GM23338 (cell line): ENCODE results near the gene ZDHHC6. TPM values are rescaled to one million over a fixed set of nuclear protein-coding genes. Genes with fewer than 3 reads are reported as not detected.

Experiments
- ATAC-seq: fragments of 200-7000 bp; cut with Tn5 transposase; 3 replicates; pipeline ENCODE4 v1.9.1; 2020
- DNase-seq: peaks from one replicate; pipeline ENCODE4 v3.0.0-alpha.2; 2015; ENCODE audit warnings: low spot score
- H2AFZ ChIP-seq: fragments of 200-600 bp; sonication (generic); 2 replicates; pipeline ENCODE4 v1.8.0; 2016; ENCODE audit warnings: antibody characterized with exemption, mild to moderate bottlenecking, moderate library complexity
- H3F3A ChIP-seq: fragments of 200-600 bp; sonication (generic); replicated peaks from 2 replicates; pipeline ENCODE4 v1.8.0; 2017; ENCODE audit warnings: antibody characterized with exemption, mixed run types, low read depth
- H3K27ac ChIP-seq: fragments of 200-600 bp; sonication (generic); 2 replicates; pipeline ENCODE4 v1.6.1; 2016; ENCODE audit warnings: low read depth
- H3K27me3 ChIP-seq: fragments of 200-600 bp; sonication (generic); 2 replicates; pipeline ENCODE4 v1.8.0; 2016; ENCODE audit warnings: mild to moderate bottlenecking, mixed run types, moderate library complexity; ENCODE audit not compliant: insufficient read depth
- H3K36me3 ChIP-seq: fragments of 200-600 bp; sonication (generic); 2 replicates; pipeline ENCODE4 v1.8.0; 2016; ENCODE audit warnings: mild to moderate bottlenecking; ENCODE audit not compliant: insufficient read depth
- H3K4me1 ChIP-seq: fragments of 200-600 bp; sonication (generic); 2 replicates; pipeline ENCODE4 v1.8.0; 2016; ENCODE audit warnings: mild to moderate bottlenecking, moderate library complexity; ENCODE audit not compliant: insufficient read depth
- H3K4me2 ChIP-seq: fragments of 200-600 bp; sonication (generic); 2 replicates; pipeline ENCODE4 v1.7.1; 2017; ENCODE audit warnings: mixed run types
- H3K4me3 ChIP-seq: fragments of 200-600 bp; sonication (generic); 2 replicates; pipeline ENCODE4 v1.6.1; 2016; ENCODE audit warnings: mixed run types
- H3K79me2 ChIP-seq: fragments of 200-600 bp; sonication (generic); replicated peaks from 2 replicates; pipeline ENCODE4 v1.8.0; 2017; ENCODE audit warnings: mild to moderate bottlenecking; ENCODE audit not compliant: insufficient read depth
- H3K9me2 ChIP-seq: fragments of 200-600 bp; sonication (generic); 2 replicates; pipeline ENCODE4 v1.8.0; 2017; ENCODE audit not compliant: insufficient read depth
- H4K20me1 ChIP-seq: fragments of 200-600 bp; sonication (generic); replicated peaks from 2 replicates; pipeline ENCODE4 v1.8.0; 2017; ENCODE audit warnings: mild to moderate bottlenecking; ENCODE audit not compliant: insufficient read depth
- H3K27ac Mint-ChIP-seq: 2 replicates; pipeline ENCODE4 v1.8.0; 2020; ENCODE audit warnings: inconsistent platforms, mild to moderate bottlenecking, moderate library complexity, mixed read lengths
- H3K27me3 Mint-ChIP-seq: 3 replicates; pipeline ENCODE4 v1.8.0; 2022; ENCODE audit warnings: low read depth, mild to moderate bottlenecking, moderate library complexity, mixed read lengths, inconsistent platforms; ENCODE audit not compliant: insufficient read depth, poor library complexity
- H3K36me3 Mint-ChIP-seq: 3 replicates; pipeline ENCODE4 v1.8.0; 2021; ENCODE audit warnings: low read depth, mild to moderate bottlenecking, inconsistent platforms, moderate library complexity, mixed read lengths
- H3K4me1 Mint-ChIP-seq: 3 replicates; pipeline ENCODE4 v1.8.0; 2020; ENCODE audit warnings: mild to moderate bottlenecking, inconsistent platforms, mixed read lengths
- H3K4me3 Mint-ChIP-seq: 3 replicates; pipeline ENCODE4 v1.8.0; 2021; ENCODE audit warnings: moderate library complexity, mild to moderate bottlenecking, inconsistent platforms, mixed read lengths
- H3K9me3 Mint-ChIP-seq: 3 replicates; pipeline ENCODE4 v1.8.0; 2020; ENCODE audit warnings: moderate library complexity, mild to moderate bottlenecking, inconsistent platforms, mixed read lengths
- CREB1 ChIP-seq: fragments of 250-450 bp; sonication (Bioruptor Pico); IDR thresholded peaks from 2 replicates; pipeline ENCODE4 v1.5.0; 2020; ENCODE audit warnings: low read depth, mild to moderate bottlenecking, moderate library complexity
- CTCF ChIP-seq, 2 experiments: fragments of 200-600 bp in 1 of 2; sonication (generic) in 1 of 2; conservative IDR thresholded peaks; 2 replicates each; pipeline versions ENCODE4 v1.5.1 to v1.6.1; 2016 to 2017; ENCODE audit warnings: antibody characterized with exemption in 2 of 2, low read depth in 2 of 2, mild to moderate bottlenecking in 2 of 2, moderate library complexity in 1 of 2
- NANOG ChIP-seq: IDR thresholded peaks from 2 replicates; pipeline ENCODE4 v1.6.1; 2016; ENCODE audit warnings: antibody characterized with exemption, borderline replicate concordance
- polyA plus RNA-seq: library from polyadenylated mRNA; unstranded; fragments of >200 nt; fragmentation: Nextera tagmentation; extraction: Ambion mirVana; gene quantifications from 2 replicates; pipeline ENCODE4 v1.2.1, GENCODE V29; 2016
- total RNA-seq: library from RNA; depleted of rRNA; stranded (reverse); fragments of >200 nt; shearing (Covaris generic); gene quantifications from 2 replicates; pipeline ENCODE4 v1.2.3, GENCODE V29; 2014
- TF ChIP-seq, protein P1 (sequence below): IDR thresholded peaks from one replicate; pipeline ENCODE4 v1.6.1; 2018; ENCODE audit warnings: antibody characterized with exemption; ENCODE audit not compliant: unreplicated experiment

ZDHHC6 gene
- total and polyA plus RNA-seq, 2 experiments from 2014 or later = 24.6 to 33.7 TPM

DNA sequence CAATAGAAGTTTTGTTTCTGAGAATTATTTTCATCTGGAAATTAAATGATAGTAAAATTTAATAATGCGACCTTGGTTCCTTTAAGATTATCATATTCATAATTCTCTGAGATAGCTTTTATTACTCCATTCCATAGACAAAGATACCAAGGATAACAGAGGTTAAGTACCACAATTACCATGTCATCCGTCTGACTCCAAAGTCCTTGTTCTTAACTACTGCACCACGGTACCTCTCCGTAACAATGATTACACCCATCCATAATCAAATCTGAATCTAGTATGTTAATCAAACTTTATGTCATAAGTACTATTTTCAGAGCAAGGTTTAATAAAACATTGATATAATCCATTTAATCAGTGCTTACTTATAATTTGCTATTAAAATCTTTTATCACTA lies 8.4 kb downstream of the ZDHHC6 start:
- H3K27me3 Mint-ChIP-seq = no peaks in the 10 kb centered on the region
- H3K36me3 ChIP-seq = peaks cover 45% of the 10 kb centered on the region
- H3K9me3 Mint-ChIP-seq = no peaks in the 10 kb centered on the region; the same call in 2 of the 3 replicates
- H3K4me1 Mint-ChIP-seq = no peaks in the 10 kb centered on the region
- H4K20me1 ChIP-seq = peaks cover 5% of the 10 kb centered on the region; the same call in 1 of the 2 replicates
- no peaks in the 10 kb centered on the region for H3K9me2 ChIP-seq
- TF ChIP-seq, protein P1, sequence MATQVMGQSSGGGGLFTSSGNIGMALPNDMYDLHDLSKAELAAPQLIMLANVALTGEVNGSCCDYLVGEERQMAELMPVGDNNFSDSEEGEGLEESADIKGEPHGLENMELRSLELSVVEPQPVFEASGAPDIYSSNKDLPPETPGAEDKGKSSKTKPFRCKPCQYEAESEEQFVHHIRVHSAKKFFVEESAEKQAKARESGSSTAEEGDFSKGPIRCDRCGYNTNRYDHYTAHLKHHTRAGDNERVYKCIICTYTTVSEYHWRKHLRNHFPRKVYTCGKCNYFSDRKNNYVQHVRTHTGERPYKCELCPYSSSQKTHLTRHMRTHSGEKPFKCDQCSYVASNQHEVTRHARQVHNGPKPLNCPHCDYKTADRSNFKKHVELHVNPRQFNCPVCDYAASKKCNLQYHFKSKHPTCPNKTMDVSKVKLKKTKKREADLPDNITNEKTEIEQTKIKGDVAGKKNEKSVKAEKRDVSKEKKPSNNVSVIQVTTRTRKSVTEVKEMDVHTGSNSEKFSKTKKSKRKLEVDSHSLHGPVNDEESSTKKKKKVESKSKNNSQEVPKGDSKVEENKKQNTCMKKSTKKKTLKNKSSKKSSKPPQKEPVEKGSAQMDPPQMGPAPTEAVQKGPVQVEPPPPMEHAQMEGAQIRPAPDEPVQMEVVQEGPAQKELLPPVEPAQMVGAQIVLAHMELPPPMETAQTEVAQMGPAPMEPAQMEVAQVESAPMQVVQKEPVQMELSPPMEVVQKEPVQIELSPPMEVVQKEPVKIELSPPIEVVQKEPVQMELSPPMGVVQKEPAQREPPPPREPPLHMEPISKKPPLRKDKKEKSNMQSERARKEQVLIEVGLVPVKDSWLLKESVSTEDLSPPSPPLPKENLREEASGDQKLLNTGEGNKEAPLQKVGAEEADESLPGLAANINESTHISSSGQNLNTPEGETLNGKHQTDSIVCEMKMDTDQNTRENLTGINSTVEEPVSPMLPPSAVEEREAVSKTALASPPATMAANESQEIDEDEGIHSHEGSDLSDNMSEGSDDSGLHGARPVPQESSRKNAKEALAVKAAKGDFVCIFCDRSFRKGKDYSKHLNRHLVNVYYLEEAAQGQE = no peak
- no peak for TF ChIP-seq NANOG
- no peak overlapping the region for H3K27ac ChIP-seq
- no peak overlapping the region for H2AFZ ChIP-seq
- no peak overlapping the region for H3K4me3 ChIP-seq
- no peak overlapping the region for H3K4me2 ChIP-seq
- H3K4me1 ChIP-seq = no peaks in the 10 kb centered on the region
- DNase-seq (no peak), ATAC-seq (no peak)
- H3K79me2 ChIP-seq = no peaks in the 10 kb centered on the region
- H3K27me3 ChIP-seq = no peaks in the 10 kb centered on the region
- no peak overlapping the region for H3K4me3 Mint-ChIP-seq
- peaks cover 15% of the 10 kb centered on the region; the same call in 2 of the 3 replicates for H3K36me3 Mint-ChIP-seq
- no peaks in the 10 kb centered on the region for H3F3A ChIP-seq
- H3K27ac Mint-ChIP-seq = no peak overlapping the region

DNA sequence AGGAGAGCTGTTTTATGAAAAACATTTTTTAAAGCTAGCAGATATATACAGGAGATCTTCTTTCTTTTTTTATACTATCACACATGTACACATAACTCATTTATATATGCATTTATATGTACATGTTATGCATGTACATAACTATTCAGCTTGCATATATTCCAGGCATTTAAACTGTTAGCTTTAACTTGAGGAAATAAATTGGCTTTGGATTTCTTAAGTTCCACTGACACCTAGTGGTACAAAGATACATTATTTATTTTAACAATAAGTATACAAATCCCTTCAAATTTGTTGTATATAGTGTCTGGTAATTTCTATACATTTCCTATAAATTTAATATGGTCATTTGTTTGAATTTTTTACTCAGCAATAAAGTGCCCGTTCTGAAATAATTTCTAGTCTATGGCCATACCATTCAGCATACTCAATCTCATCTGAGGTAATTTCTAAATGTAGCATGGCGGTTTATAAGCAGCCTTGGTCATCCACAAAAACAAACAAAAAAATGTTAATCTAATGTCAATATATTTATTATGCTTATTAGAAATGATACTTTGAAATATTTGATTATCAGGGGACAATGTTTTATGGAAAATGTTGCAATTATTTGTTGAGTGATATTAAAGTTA lies 11.6 kb downstream of the ZDHHC6 start:
- Mint-ChIP-seq H3K4me3 (no peak overlapping the region), H3K36me3 (peaks cover 21% of the 10 kb centered on the region), H3K4me1 (no peaks in the 10 kb centered on the region), H3K9me3 (no peaks in the 10 kb centered on the region; the same call in 2 of the 3 replicates), H3K27ac (no peak overlapping the region), H3K27me3 (peaks cover 2% of the 10 kb centered on the region)
- no peak overlapping the region for H3K4me2 ChIP-seq
- H3K27me3 ChIP-seq = no peaks in the 10 kb centered on the region
- no peak overlapping the region for H2AFZ ChIP-seq
- peaks cover 49% of the 10 kb centered on the region for H3K36me3 ChIP-seq
- no peaks in the 10 kb centered on the region for H3K79me2 ChIP-seq
- no peak overlapping the region for H3K27ac ChIP-seq
- ATAC-seq (no peak), DNase-seq (peak; percentile 49)
- H4K20me1 ChIP-seq = no peaks in the 10 kb centered on the region
- H3K4me1 ChIP-seq = no peaks in the 10 kb centered on the region
- TF ChIP-seq CTCF (conservative IDR thresholded peaks at IDR 0.05; ENCODE audit: low read depth in 2 of 2) (peak in 1 of 2 experiments; percentile 65; a peak in 3 of 4 replicates), CREB1 (CRISPR knock-in tag) (no peak)
- H3K4me3 ChIP-seq = no peak overlapping the region
- no peaks in the 10 kb centered on the region for H3F3A ChIP-seq
- no peaks in the 10 kb centered on the region for H3K9me2 ChIP-seq
